Activated CD4-positive, alpha-beta T cell treated with anti-CD3 and anti-CD28 coated beads, Interleukin-10, Interleukin-2, amounts not matched to agents 100 ng/mL and 50 ng/mL, durations not matched to agents 16 hours and 8 hours (primary cell): Measurements from ENCODE around the gene BTAF1.
"Not testable (repeated sequence)": the region's sequence is repeated elsewhere in the genome, so short reads cannot be mapped to it uniquely, and the experiment has no call there.

Experiments used
- DNase-seq: peaks from one replicate; pipeline ENCODE4 v3.0.0-alpha.2; 2020

The BTAF1 gene

DNA sequence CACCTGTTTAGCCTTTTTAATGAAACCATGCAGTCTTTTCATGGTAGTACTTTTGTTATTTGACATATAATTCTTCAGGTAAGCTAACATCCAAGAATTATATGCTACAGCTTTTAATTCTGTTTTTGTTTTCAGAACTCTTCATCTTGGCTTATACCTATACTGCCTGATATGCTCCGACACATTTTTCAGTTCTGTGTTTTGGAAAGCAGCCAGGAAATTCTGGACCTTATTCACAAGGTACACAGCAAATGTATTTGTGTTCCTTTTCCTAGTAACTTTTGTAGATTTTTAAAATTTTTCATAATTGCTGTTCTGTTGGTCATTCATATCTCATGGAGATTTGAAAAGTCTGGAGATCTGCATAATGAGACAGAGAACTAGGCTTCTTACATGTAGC is 56.7 kb downstream of the BTAF1 start:
- DNase-seq: no peak

- DNase-seq: peak; percentile 17
Measured at GRCh38 chr10:91983416-91983815, 59.8 kb downstream of the BTAF1 start.

GRCh38 chr10:91987397-91988037 is 63.9 kb downstream of the BTAF1 start:
- DNase-seq: no peak

DNA sequence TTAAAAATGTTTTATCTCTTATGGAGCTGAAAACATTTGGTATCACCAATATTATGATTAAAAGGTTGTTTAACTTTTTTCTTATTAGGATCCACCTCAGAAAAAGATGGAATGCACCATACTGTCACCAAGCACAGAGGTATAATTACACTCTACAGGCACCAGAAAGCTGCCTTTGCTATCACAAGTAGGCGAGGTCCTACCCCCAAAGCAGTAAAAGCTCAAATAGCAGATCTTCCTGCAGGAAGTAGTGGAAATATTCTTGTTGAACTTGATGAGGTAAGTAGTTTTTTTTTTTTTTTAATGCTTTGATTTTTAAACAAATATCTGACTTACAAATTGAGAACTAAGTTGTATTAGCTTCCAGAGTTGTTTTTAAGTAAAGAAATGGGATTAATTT is 68.5 kb downstream of the BTAF1 start:
- no peak for DNase-seq

DNA sequence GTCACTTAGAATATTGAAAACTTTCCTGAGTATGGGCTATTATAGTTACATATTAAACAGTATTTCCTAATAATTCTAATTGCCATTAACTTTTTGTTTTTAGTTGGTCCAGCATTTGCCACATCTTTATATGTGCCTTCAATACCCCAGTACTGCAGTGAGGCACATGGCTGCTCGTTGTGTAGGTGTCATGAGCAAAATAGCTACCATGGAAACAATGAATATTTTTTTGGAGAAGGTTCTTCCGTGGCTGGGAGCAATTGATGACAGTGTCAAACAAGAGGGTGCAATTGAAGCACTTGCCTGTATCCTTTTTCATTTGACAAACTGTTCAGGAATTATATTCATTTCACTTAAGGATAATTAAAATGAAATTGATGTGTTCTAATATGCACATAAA is 72.7 kb downstream of the BTAF1 start:
- DNase-seq: no peak

DNA sequence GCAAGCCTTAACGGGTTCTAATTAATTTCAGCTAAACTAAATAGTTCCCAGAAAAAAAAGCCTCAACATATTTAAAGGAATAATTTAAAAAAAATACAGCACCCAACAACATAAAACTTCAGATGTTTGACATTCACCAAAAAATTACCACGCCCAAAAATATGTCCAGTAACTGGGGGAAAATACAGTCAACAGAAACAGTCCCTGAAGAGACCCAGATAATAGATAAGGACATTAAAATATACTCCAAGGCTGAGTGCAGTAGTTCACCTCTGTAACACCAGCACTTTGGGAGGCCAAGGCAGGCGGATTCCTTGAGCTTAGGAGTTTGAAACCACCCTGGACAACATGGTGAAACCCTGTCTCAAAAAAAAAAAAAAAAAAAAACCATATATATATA is 78.0 kb downstream of the BTAF1 start:
- no peak for DNase-seq

GRCh38 chr10:92001995-92002394 is 78.4 kb downstream of the BTAF1 start:
- DNase-seq: no peak

GRCh38 chr10:92003258-92003657 is 79.7 kb downstream of the BTAF1 start:
- DNase-seq: no peak

DNA sequence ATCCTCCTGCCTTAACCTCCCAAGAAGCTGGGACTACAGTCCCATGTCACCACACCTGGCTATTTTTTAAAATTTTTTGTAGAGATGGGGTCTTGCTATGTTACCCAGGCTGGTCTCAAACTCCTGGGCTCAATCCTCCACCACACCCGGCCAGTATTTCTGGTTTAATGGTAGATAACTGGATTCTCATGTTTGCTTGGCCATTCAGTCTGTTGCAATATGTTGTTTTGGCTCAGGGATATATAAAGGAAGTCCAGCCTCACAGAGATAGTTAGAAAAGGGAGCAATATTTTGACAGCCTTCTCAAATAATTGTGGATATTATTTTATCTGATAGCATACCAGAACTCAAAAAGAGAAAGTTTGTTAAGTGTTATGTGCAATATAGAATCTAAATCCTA is 82.4 kb downstream of the BTAF1 start:
- no peak for DNase-seq

DNA sequence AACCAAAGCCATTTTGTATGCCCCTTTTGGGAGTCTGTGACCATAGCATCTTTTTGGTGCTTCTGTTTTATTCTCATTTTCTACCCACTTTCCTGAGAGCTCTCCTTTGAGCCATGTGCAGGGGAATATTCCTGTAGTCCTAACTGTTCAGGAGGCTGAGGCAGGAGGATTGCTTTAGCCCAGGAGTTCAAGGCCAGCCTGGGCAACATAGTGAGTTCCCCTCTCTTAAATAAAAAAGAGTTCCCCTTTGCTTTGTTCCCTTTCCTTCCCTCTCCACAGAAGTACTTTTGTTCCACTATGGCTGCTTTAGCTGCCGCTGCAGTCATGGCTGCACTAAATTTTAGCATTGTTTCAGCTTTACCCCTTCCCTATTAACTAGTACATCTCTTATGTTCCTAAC is 85.9 kb downstream of the BTAF1 start:
- DNase-seq: no peak

DNA sequence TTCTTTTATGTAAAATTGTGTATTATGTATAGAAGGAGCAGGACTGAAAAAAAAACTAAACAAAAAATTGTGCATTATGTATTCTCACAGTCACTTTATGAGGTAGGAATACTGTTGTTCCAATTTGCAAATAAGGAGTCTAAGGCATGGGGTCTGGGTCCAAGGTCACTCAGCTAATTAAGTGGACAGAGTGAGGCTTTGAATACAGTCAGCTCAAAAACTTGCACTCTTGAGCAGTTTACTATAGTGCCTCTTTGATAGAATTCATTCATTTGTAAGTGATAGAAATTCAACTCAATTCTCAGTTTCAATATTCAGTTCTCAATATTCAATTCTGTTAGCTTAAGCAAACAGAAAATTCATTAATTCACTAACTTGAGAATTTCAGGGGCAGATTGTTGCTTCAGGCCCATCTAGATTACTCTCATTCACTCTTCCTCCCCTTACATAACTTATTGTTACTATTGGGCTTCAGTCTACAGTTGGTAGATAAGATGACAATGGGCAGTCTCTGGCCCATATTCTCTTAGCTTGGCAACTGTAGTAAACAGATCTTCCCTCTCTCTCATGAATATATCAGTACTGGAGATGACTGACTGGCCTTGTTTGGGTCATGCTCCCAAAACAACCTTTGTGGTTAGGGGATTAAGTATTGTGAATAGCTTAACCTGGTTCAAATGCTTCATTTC is 86.6 kb downstream of the BTAF1 start:
- no peak for DNase-seq

GRCh38 chr10:92011560-92012214 is 88.1 kb downstream of the BTAF1 start:
- DNase-seq: peak; percentile 68

DNA sequence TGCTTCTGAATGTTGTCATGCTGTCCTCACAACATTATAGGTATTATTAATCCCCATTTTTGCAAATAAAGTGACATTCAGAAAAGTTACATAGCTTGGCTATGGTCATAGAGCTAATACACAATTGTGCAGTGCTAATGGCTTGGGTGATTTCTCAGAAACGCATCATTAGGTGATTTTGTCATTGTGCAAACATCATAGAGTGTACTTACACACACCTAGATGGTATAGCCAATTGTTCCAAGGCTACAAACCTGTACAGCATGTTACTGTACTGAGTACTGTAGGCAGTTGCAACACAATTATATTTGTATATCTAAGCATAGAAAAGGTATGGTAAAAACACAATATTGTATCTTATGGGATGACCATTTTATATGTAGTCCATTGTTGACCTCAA is 91.0 kb downstream of the BTAF1 start:
- DNase-seq: no peak

DNA sequence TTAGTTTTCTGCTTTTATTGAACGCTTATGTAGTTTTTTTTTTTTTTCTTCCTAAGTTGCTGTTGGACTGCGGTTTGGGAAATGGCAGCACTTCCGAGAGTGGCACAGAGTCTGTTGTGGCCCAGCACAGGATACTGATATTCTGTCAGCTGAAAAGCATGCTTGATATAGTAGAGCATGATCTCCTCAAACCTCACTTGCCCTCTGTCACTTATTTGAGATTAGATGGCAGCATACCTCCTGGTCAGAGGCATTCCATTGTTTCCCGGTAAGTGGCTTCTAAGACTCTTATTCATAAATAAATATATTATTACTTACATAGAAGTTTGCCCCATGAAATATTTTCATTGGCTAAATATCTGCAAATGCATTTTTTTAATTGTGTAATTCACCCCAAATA is 101.1 kb downstream of the BTAF1 start:
- DNase-seq: no peak

DNA sequence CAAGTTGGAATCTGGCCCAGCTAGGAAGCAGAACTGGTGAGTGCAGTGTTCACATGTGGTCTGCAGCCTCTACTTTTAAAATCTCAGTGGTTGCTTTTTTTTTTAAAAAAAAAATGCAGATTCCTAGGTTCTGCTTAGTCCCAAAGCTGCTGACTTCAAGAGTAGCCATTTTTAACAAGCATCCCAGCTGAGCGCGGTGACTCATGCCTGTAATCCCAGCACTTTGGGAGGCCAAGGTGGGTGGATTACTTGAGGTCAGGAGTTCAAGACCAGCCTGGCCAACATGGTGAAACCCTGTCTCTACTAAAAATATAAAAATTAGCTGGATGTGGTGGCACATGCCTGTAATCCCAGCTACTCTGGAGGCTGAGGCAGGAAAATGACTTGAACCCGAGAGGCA is 101.8 kb downstream of the BTAF1 start:
- DNase-seq: not testable (repeated sequence)

- no peak for DNase-seq
Measured at GRCh38 chr10:92027141-92027540, 103.6 kb downstream of the BTAF1 start.

- DNase-seq: no peak
Measured at GRCh38 chr10:92031580-92031979, 108.0 kb downstream of the BTAF1 start.

DNA sequence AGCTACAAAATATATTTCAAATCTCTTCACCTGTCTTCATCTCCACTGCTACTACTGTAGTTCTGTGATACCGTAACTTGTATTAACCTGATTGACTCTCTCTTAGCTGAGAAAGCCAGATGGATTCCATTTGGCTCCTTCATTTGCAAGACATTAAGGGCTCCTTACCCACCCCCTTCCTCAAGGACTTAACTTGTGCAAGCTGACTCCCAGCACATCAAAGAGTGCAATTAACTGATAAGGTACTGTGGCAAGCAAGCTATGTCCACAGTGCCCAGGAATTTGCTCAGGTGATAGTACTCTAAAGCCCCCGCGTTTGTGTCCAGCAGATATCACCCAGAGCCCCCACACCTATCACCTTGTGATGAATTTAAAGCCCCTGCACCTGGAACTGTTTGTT is 109.5 kb downstream of the BTAF1 start:
- DNase-seq: not testable (repeated sequence)

DNA sequence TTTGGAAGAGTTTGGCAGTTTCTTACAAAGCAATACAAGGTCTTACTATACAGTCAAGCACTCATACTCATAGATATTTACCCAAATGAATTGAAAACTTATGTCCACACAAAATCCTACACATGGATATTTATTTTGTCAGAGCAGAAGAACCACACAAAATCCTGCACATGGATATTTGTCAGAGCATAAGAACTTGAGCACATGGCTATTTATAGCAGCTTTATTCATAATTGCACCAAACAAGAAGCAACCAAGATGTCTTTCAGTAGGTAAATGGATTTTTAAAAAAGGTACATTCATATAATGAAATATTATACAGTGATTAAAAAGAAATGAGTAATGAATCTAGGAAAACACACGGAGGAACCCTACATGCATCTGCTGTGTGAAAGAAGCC is 115.4 kb downstream of the BTAF1 start:
- DNase-seq: no peak

- no peak for DNase-seq
Measured at GRCh38 chr10:92042541-92042940, 119.0 kb downstream of the BTAF1 start.

DNA sequence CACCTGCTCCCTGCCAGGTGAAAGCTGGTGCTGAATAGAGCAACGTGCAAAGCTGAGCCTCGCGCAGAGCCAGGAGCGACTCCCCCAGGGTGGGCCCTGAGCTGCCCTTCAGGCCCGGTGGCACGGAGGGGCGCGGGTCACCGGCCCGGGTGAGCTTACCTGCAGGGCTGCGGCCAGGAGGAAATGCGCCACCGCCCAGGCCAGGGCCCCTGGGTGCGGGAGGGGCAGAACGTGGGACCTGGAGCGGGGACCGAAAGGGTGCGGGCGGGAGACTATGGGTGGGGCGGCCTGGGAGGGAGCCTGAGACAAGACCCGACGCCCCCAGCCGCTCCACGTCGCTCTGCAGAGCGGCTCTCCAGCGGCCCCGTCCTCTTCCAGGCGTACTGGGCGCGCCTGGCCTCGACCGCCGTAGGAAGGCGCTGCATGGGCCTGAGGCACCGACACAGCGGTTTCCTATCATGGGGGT is 122.1 kb downstream of the BTAF1 start:
- no peak for DNase-seq

GRCh38 chr10:92047215-92047614 is 123.6 kb downstream of the BTAF1 start:
- DNase-seq: no peak

DNA sequence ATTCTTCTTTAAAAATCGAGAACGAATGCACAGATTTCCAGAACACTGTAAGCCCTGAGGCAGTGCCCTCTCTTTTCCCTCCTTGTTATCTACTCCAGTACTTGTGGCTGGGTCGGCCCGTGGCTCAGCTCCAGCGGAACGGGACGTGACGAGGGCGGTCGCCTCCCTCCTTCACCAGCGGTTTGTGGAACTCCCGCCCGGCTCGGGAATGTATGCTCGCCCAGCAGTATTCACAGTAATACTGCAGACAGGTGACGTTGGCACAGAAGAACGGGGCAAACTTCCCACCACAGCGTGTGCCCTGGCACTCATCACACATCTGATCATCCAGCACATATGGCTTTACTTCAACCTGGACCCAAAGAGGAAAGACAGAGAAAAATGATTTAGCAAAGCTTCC is 128.5 kb downstream of the BTAF1 start:
- DNase-seq: no peak

DNA sequence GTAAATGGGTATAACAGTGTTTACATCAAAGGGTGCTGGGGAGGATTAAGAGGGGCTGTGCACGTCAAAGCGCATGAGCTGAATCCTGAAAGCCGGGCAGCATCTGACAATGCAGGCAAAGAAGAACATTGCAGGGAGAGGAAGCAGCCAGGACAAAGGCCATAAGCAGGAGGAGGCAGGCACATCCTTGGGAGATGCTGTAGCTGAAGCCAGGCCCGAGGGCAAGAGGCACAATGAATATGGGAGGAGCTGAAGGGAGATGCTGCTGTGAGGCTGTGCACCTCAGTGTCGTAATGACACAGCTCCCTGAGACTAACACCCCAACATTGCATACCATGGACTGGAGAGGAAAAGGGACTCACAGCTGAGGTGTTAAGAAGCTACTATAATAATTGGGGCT is 129.2 kb downstream of the BTAF1 start:
- DNase-seq: no peak
